ENCODE results near the gene CSNK2A2.

Gene CSNK2A2

GRCh38 chr16:58230259-58230658 lies 32.4 kb upstream of the CSNK2A2 start:
- no peaks in the 10 kb centered on the region for H3K79me2 ChIP-seq (ENCODE audit: insufficient read depth, low read length)
- H3K9ac ChIP-seq (ENCODE audit: low read length): no peak overlapping the region
- no peak overlapping the region for H3K27ac ChIP-seq (ENCODE audit: low read depth, low read length)
- no peaks in the 10 kb centered on the region for H3K9me2 ChIP-seq (replicated peaks; ENCODE audit: insufficient read depth, low read length)
- H3K4me3 ChIP-seq (ENCODE audit: insufficient read depth, low read length, poor library complexity, severe bottlenecking): no peak overlapping the region
- H4K20me1 ChIP-seq (ENCODE audit: low read depth, low read length): no peaks in the 10 kb centered on the region
- H3K9me3 ChIP-seq (ENCODE audit: insufficient read depth, low read length): no peaks in the 10 kb centered on the region
- no peaks in the 10 kb centered on the region for H3K36me3 ChIP-seq (ENCODE audit: low read length)
- H2AFZ ChIP-seq (ENCODE audit: low read depth, low read length, severe bottlenecking): no peak overlapping the region
- TF ChIP-seq EZH2phosphoT487 (conservative IDR thresholded peaks at IDR 0.05; ENCODE audit: low read length) (no peak), CTCF (IDR thresholded peaks at IDR 0.05; ENCODE audit: insufficient read depth, low read length, poor library complexity, severe bottlenecking) (no peak)
- H3F3A ChIP-seq (ENCODE audit: insufficient read depth): no peaks in the 10 kb centered on the region
- no peaks in the 10 kb centered on the region for H3K27me3 ChIP-seq (ENCODE audit: low read length)
- H3K4me2 ChIP-seq (ENCODE audit: low read depth, low read length, poor library complexity, severe bottlenecking): no peak overlapping the region

GRCh38 chr16:58226790-58227189 lies 28.9 kb upstream of the CSNK2A2 start:
- no peak overlapping the region for H3K4me2 ChIP-seq (ENCODE audit: low read depth, low read length, poor library complexity, severe bottlenecking)
- no peak overlapping the region for H3K4me3 ChIP-seq (ENCODE audit: insufficient read depth, low read length, poor library complexity, severe bottlenecking)
- H3K27ac ChIP-seq (ENCODE audit: low read depth, low read length): no peak overlapping the region
- H3K36me3 ChIP-seq (ENCODE audit: low read length): no peaks in the 10 kb centered on the region
- no peaks in the 10 kb centered on the region for H3K9me3 ChIP-seq (ENCODE audit: insufficient read depth, low read length)
- TF ChIP-seq CTCF (IDR thresholded peaks at IDR 0.05; ENCODE audit: insufficient read depth, low read length, poor library complexity, severe bottlenecking): no peak
- no peak for TF ChIP-seq EZH2phosphoT487 (conservative IDR thresholded peaks at IDR 0.05; ENCODE audit: low read length)
- no peak overlapping the region for H2AFZ ChIP-seq (ENCODE audit: low read depth, low read length, severe bottlenecking)
- no peak overlapping the region for H3K9ac ChIP-seq (ENCODE audit: low read length)
- H3F3A ChIP-seq (ENCODE audit: insufficient read depth): no peaks in the 10 kb centered on the region
- H4K20me1 ChIP-seq (ENCODE audit: low read depth, low read length): no peaks in the 10 kb centered on the region
- no peaks in the 10 kb centered on the region for H3K79me2 ChIP-seq (ENCODE audit: insufficient read depth, low read length)
- no peaks in the 10 kb centered on the region for H3K27me3 ChIP-seq (ENCODE audit: low read length)
- H3K9me2 ChIP-seq (replicated peaks; ENCODE audit: insufficient read depth, low read length): no peaks in the 10 kb centered on the region

GRCh38 chr16:58225965-58226602 lies 28.2 kb upstream of the CSNK2A2 start:
- Histone ChIP-seq H3K4me2 (ENCODE audit: low read depth, low read length, poor library complexity, severe bottlenecking) (no peak overlapping the region), H3K27me3 (ENCODE audit: low read length) (no peaks in the 10 kb centered on the region), H3K79me2 (ENCODE audit: insufficient read depth, low read length) (no peaks in the 10 kb centered on the region), H3K4me3 (ENCODE audit: insufficient read depth, low read length, poor library complexity, severe bottlenecking) (no peak overlapping the region), H3K9ac (ENCODE audit: low read length) (no peak overlapping the region), H3K36me3 (ENCODE audit: low read length) (no peaks in the 10 kb centered on the region), H3K9me3 (ENCODE audit: insufficient read depth, low read length) (no peaks in the 10 kb centered on the region), H3K9me2 (replicated peaks; ENCODE audit: insufficient read depth, low read length) (no peaks in the 10 kb centered on the region), H4K20me1 (ENCODE audit: low read depth, low read length) (no peaks in the 10 kb centered on the region), H3K27ac (ENCODE audit: low read depth, low read length) (no peak overlapping the region), H3F3A (ENCODE audit: insufficient read depth) (no peaks in the 10 kb centered on the region), H2AFZ (ENCODE audit: low read depth, low read length, severe bottlenecking) (no peak overlapping the region)
- TF ChIP-seq CTCF (IDR thresholded peaks at IDR 0.05; ENCODE audit: insufficient read depth, low read length, poor library complexity, severe bottlenecking) (no peak), EZH2phosphoT487 (conservative IDR thresholded peaks at IDR 0.05; ENCODE audit: low read length) (no peak)
